Hepatocyte (in vitro differentiated cells): ENCODE data around the gene CD82. TPM values are rescaled to one million over a fixed set of nuclear protein-coding genes. Genes with fewer than 3 reads are reported as not detected.

Experiments
- DNase-seq: peaks from one replicate; pipeline ENCODE4 v3.0.0-alpha.2; 2016; ENCODE audit warnings: low spot score
- H2AFZ ChIP-seq: fragments of 200-600 bp; sonication (generic); 2 replicates; pipeline ENCODE4 v1.6.0; 2016; ENCODE audit warnings: antibody characterized with exemption, mild to moderate bottlenecking
- H3K27ac ChIP-seq: fragments of 200-600 bp; sonication (generic); 2 replicates; pipeline ENCODE4 v1.5.1; 2016; ENCODE audit warnings: mild to moderate bottlenecking
- H3K27me3 ChIP-seq: fragments of 200-600 bp; sonication (generic); 2 replicates; pipeline ENCODE4 v1.6.1; 2016
- H3K36me3 ChIP-seq: fragments of 200-600 bp; sonication (generic); replicated peaks from 2 replicates; pipeline ENCODE4 v1.5.1; 2016; ENCODE audit warnings: low read depth; ENCODE audit not compliant: insufficient read depth
- H3K4me1 ChIP-seq: fragments of 200-600 bp; sonication (generic); 2 replicates; pipeline ENCODE4 v1.5.1; 2016; ENCODE audit warnings: mild to moderate bottlenecking, moderate library complexity; ENCODE audit not compliant: insufficient read depth
- H3K4me2 ChIP-seq: fragments of 200-600 bp; sonication (generic); 2 replicates; pipeline ENCODE4 v1.6.0; 2016
- H3K4me3 ChIP-seq: fragments of 200-600 bp; sonication (generic); 2 replicates; pipeline ENCODE4 v1.5.1; 2016; ENCODE audit warnings: mild to moderate bottlenecking
- H3K79me2 ChIP-seq: fragments of 200-600 bp; sonication (generic); 2 replicates; pipeline ENCODE4 v1.6.0; 2017; ENCODE audit warnings: mild to moderate bottlenecking
- H3K9me2 ChIP-seq: fragments of 200-600 bp; sonication (generic); replicated peaks from 2 replicates; pipeline ENCODE4 v1.6.0; 2017; ENCODE audit warnings: mild to moderate bottlenecking; ENCODE audit not compliant: insufficient read depth
- H3K9me3 ChIP-seq: fragments of 200-600 bp; sonication (generic); 2 replicates; pipeline ENCODE4 v1.5.1; 2016; ENCODE audit warnings: low read depth, mild to moderate bottlenecking
- H4K20me1 ChIP-seq: fragments of 200-600 bp; sonication (generic); 2 replicates; pipeline ENCODE4 v1.6.0; 2016; ENCODE audit warnings: mild to moderate bottlenecking; ENCODE audit not compliant: insufficient read depth, poor library complexity, severe bottlenecking
- EZH2 ChIP-seq: fragments of 200-600 bp; sonication (generic); IDR thresholded peaks from 2 replicates; pipeline ENCODE4 v1.6.1; 2016; ENCODE audit warnings: antibody characterized with exemption, mild to moderate bottlenecking, borderline replicate concordance
- EZH2phosphoT487 ChIP-seq: fragments of 200-600 bp; sonication (generic); IDR thresholded peaks from one replicate; pipeline ENCODE4 v1.6.1; 2018; ENCODE audit warnings: antibody characterized with exemption, mild to moderate bottlenecking, low read depth, moderate library complexity; ENCODE audit not compliant: unreplicated experiment, severe bottlenecking
- WGBS: methylation state at CpG from one replicate; pipeline ENCODE4 v1.1.6; 2016; ENCODE audit warnings: low lambda C conversion rate; ENCODE audit errors: missing lambda C conversion rate; 5-methylcytosine and 5-hydroxymethylcytosine counted together
- polyA plus RNA-seq: library from polyadenylated mRNA; unstranded; fragments of >200 nt; fragmentation: Nextera tagmentation; extraction: Ambion mirVana; gene quantifications from 2 replicates; pipeline ENCODE4 v1.2.1, GENCODE V29; 2016
- total RNA-seq: library from RNA; depleted of rRNA; stranded (reverse); fragments of >200 nt; gene quantifications from 2 replicates; pipeline ENCODE4 v1.2.3, GENCODE V29; 2014
- TF ChIP-seq, protein P1 (sequence below): fragments of 200-600 bp; sonication (generic); IDR thresholded peaks from 2 replicates; pipeline ENCODE4 v1.5.1; 2016; ENCODE audit warnings: antibody characterized with exemption, mild to moderate bottlenecking; ENCODE audit not compliant: poor library complexity

CD82 gene
- total and polyA plus RNA-seq, 2 experiments from 2014 or later: 38.7 to 157 TPM

DNA sequence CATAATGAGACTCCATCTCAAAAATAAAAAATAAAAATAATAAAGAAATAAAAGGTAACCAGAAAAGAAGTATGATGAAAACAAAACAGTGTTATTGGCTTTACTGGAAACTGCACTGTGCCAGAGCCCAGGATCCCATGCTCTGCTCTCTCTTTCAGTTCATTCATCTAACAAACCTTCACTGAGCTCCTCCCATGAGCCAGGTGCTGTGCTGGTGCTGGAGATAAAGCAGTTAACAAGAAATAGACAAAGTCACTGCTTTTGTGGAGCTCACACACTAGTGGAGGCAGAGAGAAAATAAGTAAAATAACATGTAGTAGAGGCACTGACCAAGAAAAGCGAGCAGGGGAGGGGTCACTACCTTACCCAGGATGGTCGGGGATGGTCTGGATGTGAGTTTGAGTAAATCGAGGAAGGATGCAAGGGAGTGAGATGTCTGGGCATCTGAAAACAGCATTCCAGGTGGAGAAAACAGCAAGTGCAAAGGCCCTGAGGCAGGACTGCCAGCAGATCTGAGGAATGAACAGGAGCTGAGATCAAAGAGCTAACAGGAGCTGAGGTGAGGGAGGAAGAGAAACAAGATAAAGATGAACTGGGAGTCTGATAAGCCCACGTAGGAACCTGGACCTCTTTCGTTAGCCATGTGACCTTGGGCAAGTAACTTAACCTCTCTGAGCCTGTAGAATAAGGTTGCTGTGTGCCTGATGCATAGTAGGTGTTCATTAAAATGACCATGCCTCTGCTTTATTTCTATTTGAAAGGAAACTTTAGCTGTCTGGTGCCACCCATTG is 31.3 kb upstream of the CD82 start:
- no peak overlapping the region for H2AFZ ChIP-seq
- H4K20me1 ChIP-seq: no peaks in the 10 kb centered on the region
- TF ChIP-seq EZH2phosphoT487: no peak
- no peak for TF ChIP-seq EZH2
- TF ChIP-seq, protein P1, sequence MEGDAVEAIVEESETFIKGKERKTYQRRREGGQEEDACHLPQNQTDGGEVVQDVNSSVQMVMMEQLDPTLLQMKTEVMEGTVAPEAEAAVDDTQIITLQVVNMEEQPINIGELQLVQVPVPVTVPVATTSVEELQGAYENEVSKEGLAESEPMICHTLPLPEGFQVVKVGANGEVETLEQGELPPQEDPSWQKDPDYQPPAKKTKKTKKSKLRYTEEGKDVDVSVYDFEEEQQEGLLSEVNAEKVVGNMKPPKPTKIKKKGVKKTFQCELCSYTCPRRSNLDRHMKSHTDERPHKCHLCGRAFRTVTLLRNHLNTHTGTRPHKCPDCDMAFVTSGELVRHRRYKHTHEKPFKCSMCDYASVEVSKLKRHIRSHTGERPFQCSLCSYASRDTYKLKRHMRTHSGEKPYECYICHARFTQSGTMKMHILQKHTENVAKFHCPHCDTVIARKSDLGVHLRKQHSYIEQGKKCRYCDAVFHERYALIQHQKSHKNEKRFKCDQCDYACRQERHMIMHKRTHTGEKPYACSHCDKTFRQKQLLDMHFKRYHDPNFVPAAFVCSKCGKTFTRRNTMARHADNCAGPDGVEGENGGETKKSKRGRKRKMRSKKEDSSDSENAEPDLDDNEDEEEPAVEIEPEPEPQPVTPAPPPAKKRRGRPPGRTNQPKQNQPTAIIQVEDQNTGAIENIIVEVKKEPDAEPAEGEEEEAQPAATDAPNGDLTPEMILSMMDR: no peak
- no peak overlapping the region for H3K4me2 ChIP-seq
- no peak for DNase-seq
- no peaks in the 10 kb centered on the region for H3K79me2 ChIP-seq
- peaks cover 2% of the 10 kb centered on the region for H3K27me3 ChIP-seq
- H3K4me1 ChIP-seq: no peaks in the 10 kb centered on the region
- no peaks in the 10 kb centered on the region for H3K9me3 ChIP-seq
- H3K4me3 ChIP-seq: no peak overlapping the region
- no peaks in the 10 kb centered on the region for H3K9me2 ChIP-seq
- H3K36me3 ChIP-seq: no peaks in the 10 kb centered on the region
- 78% methylated on average over 5 of the region's 5 CpGs for WGBS
- H3K27ac ChIP-seq: no peak overlapping the region

DNA sequence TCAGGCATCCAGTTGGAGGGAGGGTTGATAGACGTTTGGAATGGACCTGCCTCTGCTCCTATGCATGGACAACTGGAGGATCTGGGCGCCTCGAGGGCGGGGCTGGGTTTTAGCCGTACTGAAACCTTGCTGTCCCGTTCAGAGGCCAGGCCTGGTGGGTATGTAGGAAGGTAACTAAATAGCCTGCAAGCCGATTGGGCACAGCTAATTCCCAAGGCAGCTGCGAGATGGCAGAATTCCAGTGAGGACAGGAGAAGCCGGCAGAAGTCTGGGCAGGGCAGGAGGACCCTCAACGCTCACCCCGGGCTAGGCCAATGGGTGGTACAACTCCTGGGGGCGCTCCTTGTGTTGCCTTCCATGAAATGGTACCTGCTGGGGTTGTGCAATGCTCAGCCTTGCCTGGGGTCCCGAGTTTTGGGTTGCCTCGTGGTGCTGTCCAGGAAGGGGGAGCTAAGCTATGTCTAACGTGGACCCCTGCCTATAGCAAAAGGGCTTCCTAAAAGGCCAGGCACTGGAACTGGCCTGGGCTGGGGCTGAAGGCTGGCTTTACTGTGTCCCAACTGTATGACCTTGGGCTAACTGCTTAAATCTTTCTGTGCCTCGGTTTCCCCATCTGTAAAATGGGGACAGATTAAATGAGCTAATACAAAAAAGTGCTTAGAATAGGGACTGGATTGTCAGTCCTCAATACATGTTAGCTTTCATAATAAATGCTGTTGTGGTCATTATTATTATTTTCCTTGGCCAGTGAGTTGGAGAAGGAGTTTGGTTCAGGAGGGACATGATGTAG is 30.1 kb upstream of the CD82 start:
- H3K36me3 ChIP-seq: no peaks in the 10 kb centered on the region
- no peaks in the 10 kb centered on the region for H3K9me2 ChIP-seq
- H3K79me2 ChIP-seq: no peaks in the 10 kb centered on the region
- peaks cover 2% of the 10 kb centered on the region for H3K27me3 ChIP-seq
- TF ChIP-seq, protein P1: no peak
- TF ChIP-seq EZH2phosphoT487 (no peak), EZH2 (no peak)
- H2AFZ ChIP-seq: no peak overlapping the region
- H4K20me1 ChIP-seq: no peaks in the 10 kb centered on the region
- no peaks in the 10 kb centered on the region for H3K9me3 ChIP-seq
- no peak overlapping the region for H3K4me2 ChIP-seq
- no peak overlapping the region for H3K27ac ChIP-seq
- DNase-seq: no peak
- no peak overlapping the region for H3K4me3 ChIP-seq
- no peaks in the 10 kb centered on the region for H3K4me1 ChIP-seq
- WGBS: 75% methylated on average over 16 of the region's 16 CpGs

DNA sequence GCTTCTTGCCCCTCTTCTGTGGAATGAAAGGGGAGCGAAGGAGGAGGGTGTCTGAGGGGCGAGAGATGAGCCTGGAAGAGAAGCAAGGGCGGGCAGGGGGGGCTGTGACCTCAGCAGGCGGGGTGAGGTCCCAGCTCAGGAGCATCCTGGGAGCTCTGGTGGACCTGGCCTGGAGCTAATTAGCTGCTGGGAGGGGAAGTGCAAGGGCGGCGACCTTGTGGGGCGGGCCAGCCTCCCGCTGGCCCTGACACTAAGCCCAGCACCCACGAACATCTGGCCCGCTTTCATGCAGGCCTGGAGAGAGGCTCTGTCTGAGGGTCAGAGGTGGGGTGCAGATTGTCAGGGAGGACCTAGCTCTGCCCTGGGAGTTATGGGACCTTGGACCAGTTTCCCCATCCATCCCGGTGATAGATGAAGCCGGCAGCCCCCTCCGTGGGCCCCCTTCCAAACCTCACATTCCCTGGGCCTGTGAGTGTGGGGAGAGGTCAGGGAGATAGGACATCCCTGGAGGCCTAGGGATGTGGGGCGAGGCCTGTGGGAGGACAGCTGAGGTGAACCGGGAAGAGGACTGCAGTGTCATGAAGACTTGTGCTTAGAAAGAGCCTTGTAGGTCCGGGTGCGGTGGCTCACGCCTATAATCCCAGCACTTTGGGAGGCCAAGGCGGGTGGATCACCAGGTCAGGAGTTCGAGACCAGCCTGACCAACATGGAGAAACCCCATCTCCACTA is 28.5 kb upstream of the CD82 start:
- H3K4me3 ChIP-seq: no peak overlapping the region
- WGBS: 88% methylated on average over 16 of the region's 20 CpGs
- TF ChIP-seq EZH2phosphoT487: no peak
- TF ChIP-seq, protein P1: no peak
- H4K20me1 ChIP-seq: no peaks in the 10 kb centered on the region
- H2AFZ ChIP-seq: no peak overlapping the region
- no peak for DNase-seq
- no peaks in the 10 kb centered on the region for H3K9me2 ChIP-seq
- H3K36me3 ChIP-seq: no peaks in the 10 kb centered on the region
- no peaks in the 10 kb centered on the region for H3K79me2 ChIP-seq
- peaks cover 2% of the 10 kb centered on the region for H3K27me3 ChIP-seq
- H3K9me3 ChIP-seq: no peaks in the 10 kb centered on the region
- H3K4me2 ChIP-seq: no peak overlapping the region
- no peak overlapping the region for H3K27ac ChIP-seq
- no peaks in the 10 kb centered on the region for H3K4me1 ChIP-seq
